ENCODE data around the gene MEGF6.

GRCh38 chr1:3468236-3469103, 142.8 kb downstream of the MEGF6 start:
- TF ChIP-seq CTCF (IDR thresholded peaks at IDR 0.05; ENCODE audit: low read depth, low read length, poor library complexity, severe bottlenecking) (no peak), EZH2phosphoT487 (IDR thresholded peaks at IDR 0.05; ENCODE audit: borderline replicate concordance, low read length) (no peak)
